Measurements from ENCODE around the gene CTXN1.

The CTXN1 gene

DNA sequence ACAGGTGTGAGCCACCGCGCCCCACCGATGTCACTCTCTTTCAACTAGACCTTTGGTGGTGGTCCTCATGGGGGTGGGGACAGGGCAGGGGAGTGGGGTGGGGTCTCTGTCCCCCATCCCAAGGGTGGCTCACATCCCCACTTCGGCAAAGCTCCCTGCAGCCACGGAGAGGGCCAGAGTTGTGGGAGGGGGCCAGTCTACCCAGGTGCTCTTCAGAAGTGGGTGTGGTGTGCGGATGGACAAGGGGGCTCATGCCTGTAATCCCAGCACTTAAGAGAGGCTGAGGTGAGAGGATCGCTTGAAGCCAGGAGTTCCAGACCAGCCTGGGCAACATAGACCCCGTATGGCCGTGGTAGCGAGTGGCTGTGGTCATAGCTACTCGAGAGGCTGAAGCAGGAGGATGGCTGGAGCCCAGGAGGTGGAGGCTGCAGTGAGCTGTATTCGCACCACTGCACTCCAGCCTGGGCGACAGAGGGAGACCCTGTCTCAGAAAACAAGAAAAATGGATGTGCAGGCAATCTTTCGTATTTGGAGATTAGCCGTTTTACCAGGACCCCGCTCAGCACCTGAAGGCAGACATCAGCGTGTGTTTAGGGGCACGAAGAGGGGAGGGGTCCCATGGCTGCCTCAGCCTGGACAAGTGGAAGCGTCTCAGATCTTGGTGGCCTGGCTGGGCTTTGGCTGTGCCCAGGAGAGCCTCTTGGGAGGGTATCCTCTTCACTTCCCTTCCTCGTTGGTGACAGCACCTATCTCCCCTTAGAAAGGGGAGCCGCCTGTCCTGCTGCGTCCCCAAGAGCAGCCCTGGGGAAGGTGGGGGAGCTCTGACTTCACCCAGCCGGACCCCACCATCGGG, 10.5 kb downstream of the CTXN1 start:
- POLR2A ChIA-PET = interaction anchor here (0.9 kb wide), 1 partner anchor 12 kb away, joined by 3 read pairs; the partner anchor contains the start of gene MAP2K7
- no peak for DNase-seq (ENCODE audit: extremely low spot score)
- TF ChIP-seq LEF1 (IDR thresholded peaks at IDR 0.05; ENCODE audit: borderline replicate concordance) (no peak), CTBP1 (IDR thresholded peaks at IDR 0.05; ENCODE audit: borderline replicate concordance) (no peak), SUZ12 (IDR thresholded peaks at IDR 0.05) (no peak), ELF4 (IDR thresholded peaks at IDR 0.05) (no peak), FOXK2 (IDR thresholded peaks at IDR 0.05) (no peak), FOXM1 (IDR thresholded peaks at IDR 0.05; ENCODE audit: borderline replicate concordance) (no peak), NFRKB (IDR thresholded peaks at IDR 0.05) (no peak), HDGF (IDR thresholded peaks at IDR 0.05; ENCODE audit: borderline replicate concordance) (no peak), SP1 (IDR thresholded peaks at IDR 0.05) (no peak), ARNT (IDR thresholded peaks at IDR 0.05) (no peak)
- CTCF ChIA-PET = interaction anchor here (1.1 kb wide), 1 partner anchor 47 kb away, joined by 4 read pairs; no protein-coding TSS in a partner anchor

DNA sequence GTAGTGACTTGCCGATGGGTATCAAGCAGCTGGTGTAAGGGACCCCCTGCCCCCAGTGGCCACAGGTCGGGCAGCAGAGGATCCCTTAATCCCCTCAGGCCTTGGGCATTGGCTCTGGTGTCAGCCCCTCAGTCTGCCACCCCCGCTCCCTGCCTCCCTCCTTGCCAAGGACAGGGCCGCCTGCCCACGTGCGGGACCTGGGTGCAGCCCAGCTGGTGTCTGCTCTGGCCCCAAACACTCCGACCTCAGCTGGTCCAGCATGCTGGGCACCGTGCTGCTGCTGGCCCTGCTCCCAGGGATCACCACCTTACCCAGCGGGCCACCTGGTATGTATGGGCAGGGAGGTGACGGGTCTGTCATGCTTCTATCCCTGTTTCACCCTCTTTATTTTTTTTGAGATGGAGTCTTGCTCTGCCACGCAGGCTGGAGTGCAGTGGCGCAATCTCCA, 11.3 kb downstream of the CTXN1 start, which contains the start of gene TGFBR3L:
Gene TGFBR3L, plus strand, starts transcription at position 233 of the 448 bp plus-strand sequence.
- TF ChIP-seq FOXA1 (IDR thresholded peaks at IDR 0.05) (no peak), CTBP1 (IDR thresholded peaks at IDR 0.05; ENCODE audit: borderline replicate concordance) (no peak), NFRKB (IDR thresholded peaks at IDR 0.05) (no peak), TARDBP (IDR thresholded peaks at IDR 0.05) (no peak), L3MBTL2 (conservative IDR thresholded peaks at IDR 0.05) (no peak), HDGF (IDR thresholded peaks at IDR 0.05; ENCODE audit: borderline replicate concordance) (no peak), ARNT (IDR thresholded peaks at IDR 0.05) (no peak), SUZ12 (IDR thresholded peaks at IDR 0.05) (no peak), LEF1 (IDR thresholded peaks at IDR 0.05; ENCODE audit: borderline replicate concordance) (no peak), SP1 (IDR thresholded peaks at IDR 0.05) (no peak), FOXK2 (IDR thresholded peaks at IDR 0.05) (no peak), PKNOX1 (IDR thresholded peaks at IDR 0.05) (no peak), ELF4 (IDR thresholded peaks at IDR 0.05) (no peak), ZNF384 (IDR thresholded peaks at IDR 0.05) (no peak), BHLHE40 (IDR thresholded peaks at IDR 0.05; ENCODE audit: borderline replicate concordance) (no peak)
- ChIA-PET POLR2A (interaction anchor here (0.8 kb wide), 1 partner anchor 11 kb away, joined by 5 read pairs; the partner anchor contains the start of gene MAP2K7), CTCF (no interaction called here)
- no peak for DNase-seq (ENCODE audit: extremely low spot score)

DNA sequence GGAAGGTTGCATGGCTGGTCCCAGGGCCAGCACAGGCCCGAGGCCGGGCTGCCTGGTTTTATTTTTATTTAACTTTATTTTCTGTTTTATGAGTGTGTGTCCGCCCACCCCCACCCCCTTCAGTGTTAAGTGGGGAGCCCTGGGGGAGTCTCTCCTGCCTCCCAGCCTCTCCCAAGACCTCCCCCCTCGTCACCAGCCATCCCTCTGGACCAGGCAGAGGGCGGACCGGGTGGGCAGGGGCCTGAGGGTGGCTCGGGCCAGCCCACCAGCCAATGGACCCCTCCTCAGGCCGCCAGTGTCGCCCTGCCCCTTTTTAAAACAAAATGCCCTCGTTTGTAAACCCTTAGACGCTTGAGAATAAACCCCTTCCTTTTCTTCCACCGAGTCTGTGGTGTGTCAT, 11.8 kb downstream of the CTXN1 start:
- DNase-seq (ENCODE audit: extremely low spot score) = no peak
- no peak for TF ChIP-seq FOXM1 (IDR thresholded peaks at IDR 0.05; ENCODE audit: borderline replicate concordance)
- no peak for TF ChIP-seq SUZ12 (IDR thresholded peaks at IDR 0.05)
- no peak for TF ChIP-seq LEF1 (IDR thresholded peaks at IDR 0.05; ENCODE audit: borderline replicate concordance)
- CTCF ChIA-PET = no interaction called here
- POLR2A ChIA-PET = interaction anchor here (0.8 kb wide), 1 partner anchor 11 kb away, joined by 5 read pairs; the partner anchor contains the start of gene MAP2K7

DNA sequence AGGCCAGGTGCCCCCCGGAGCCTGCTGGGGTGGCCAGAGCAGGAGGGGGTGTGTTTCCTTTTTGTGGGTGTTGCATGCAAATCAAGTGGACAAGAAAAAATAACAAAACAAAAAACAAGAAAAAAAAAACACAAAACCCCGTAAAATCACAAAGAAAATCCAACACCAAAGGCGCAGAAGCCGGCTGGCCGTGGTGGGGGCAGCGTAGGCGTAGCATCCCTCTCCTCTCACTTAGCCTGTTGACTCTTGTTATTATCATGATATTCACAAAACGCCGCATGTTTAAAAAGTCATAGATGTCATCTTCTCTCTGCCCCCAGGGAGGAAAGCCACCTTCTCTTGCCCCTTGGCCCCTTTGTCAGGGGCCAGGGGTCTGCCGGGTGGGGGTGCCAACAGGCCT, 12.3 kb downstream of the CTXN1 start:
- TF ChIP-seq FOXK2 (IDR thresholded peaks at IDR 0.05) = no peak
- TF ChIP-seq PKNOX1 (IDR thresholded peaks at IDR 0.05) = no peak
- no peak for TF ChIP-seq BHLHE40 (IDR thresholded peaks at IDR 0.05; ENCODE audit: borderline replicate concordance)
- no peak for TF ChIP-seq L3MBTL2 (conservative IDR thresholded peaks at IDR 0.05)
- no peak for TF ChIP-seq ELF4 (IDR thresholded peaks at IDR 0.05)
- no peak for TF ChIP-seq FOXA1 (IDR thresholded peaks at IDR 0.05)
- no peak for TF ChIP-seq TARDBP (IDR thresholded peaks at IDR 0.05)
- no peak for TF ChIP-seq FOXM1 (IDR thresholded peaks at IDR 0.05; ENCODE audit: borderline replicate concordance)
- TF ChIP-seq SUZ12 (IDR thresholded peaks at IDR 0.05) = no peak
- TF ChIP-seq HDGF (IDR thresholded peaks at IDR 0.05; ENCODE audit: borderline replicate concordance) = no peak
- ChIA-PET CTCF (interaction anchor here (0.7 kb wide), 1 partner anchor 29 kb away, joined by 3 read pairs; no protein-coding TSS in a partner anchor), POLR2A (no interaction called here)

DNA sequence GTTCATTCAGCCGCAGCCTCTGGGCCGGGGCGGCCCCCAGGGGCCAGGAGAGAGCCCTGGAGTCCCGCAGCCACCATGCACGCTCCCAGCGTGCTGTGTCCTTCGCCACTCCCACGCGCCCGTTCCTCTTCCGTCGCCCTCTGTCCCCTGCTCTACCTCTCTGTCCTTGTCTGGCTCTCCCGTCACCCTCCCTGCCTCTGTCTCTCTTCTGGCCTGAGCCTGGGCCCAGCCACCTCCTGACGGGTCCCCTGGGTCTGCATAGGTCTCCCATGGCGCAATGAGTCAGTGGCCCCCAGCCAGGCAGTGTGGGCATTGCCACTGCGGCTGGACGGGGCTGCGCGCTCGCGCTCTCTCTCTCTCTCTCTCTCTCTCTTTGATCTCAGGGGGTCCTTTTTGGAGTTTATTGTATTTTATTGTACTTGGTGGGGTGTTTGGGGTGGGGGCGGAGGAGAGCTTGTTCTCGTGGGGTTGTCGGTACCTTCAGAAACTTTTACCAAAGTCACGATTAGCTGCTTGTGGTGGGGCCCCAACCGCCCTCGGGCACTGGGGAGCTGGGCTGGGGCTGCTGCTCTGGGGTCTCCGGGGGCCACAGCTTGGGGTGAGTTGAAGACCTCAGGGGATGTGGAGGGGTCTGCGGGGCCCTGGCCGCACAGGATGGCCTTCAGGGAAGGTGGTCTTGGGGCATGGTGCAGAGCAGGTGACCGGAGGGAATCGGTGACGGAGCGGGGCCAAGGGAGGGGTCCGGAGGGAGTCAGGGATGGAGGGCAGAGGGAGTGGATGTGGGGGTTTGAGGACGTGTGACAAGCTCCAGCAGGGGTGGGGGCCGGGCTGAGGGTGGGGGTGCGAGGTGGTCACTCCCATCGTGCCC, 13.0 kb downstream of the CTXN1 start:
- TF ChIP-seq SP1 (IDR thresholded peaks at IDR 0.05) = no peak
- no peak for TF ChIP-seq FOXK2 (IDR thresholded peaks at IDR 0.05)
- TF ChIP-seq ZNF384 (IDR thresholded peaks at IDR 0.05) = no peak
- TF ChIP-seq FOXM1 (IDR thresholded peaks at IDR 0.05; ENCODE audit: borderline replicate concordance) = no peak
- TF ChIP-seq BHLHE40 (IDR thresholded peaks at IDR 0.05; ENCODE audit: borderline replicate concordance) = no peak
- no peak for TF ChIP-seq NFRKB (IDR thresholded peaks at IDR 0.05)
- TF ChIP-seq LEF1 (IDR thresholded peaks at IDR 0.05; ENCODE audit: borderline replicate concordance) = no peak
- no peak for TF ChIP-seq SUZ12 (IDR thresholded peaks at IDR 0.05)
- TF ChIP-seq FOXA1 (IDR thresholded peaks at IDR 0.05) = no peak
- no peak for TF ChIP-seq PKNOX1 (IDR thresholded peaks at IDR 0.05)
- TF ChIP-seq HDGF (IDR thresholded peaks at IDR 0.05; ENCODE audit: borderline replicate concordance) = no peak
- TF ChIP-seq ARNT (IDR thresholded peaks at IDR 0.05) = no peak
- no peak for TF ChIP-seq CTBP1 (IDR thresholded peaks at IDR 0.05; ENCODE audit: borderline replicate concordance)
- no peak for TF ChIP-seq TARDBP (IDR thresholded peaks at IDR 0.05)
- no peak for TF ChIP-seq L3MBTL2 (conservative IDR thresholded peaks at IDR 0.05)
- no peak for TF ChIP-seq ELF4 (IDR thresholded peaks at IDR 0.05)
- no peak for DNase-seq (ENCODE audit: extremely low spot score)
- ChIA-PET POLR2A (interaction anchor here (0.6 to 1.5 kb wide), 2 partner anchors 10 to 22 kb away, joined by 3 to 7 read pairs; partner anchors contain the start of gene MAP2K7), CTCF (interaction anchor here (0.7 kb wide), 1 partner anchor 30 kb away, joined by 3 read pairs; no protein-coding TSS in a partner anchor)

More for the DNA sequence above, 12.3 kb downstream of the CTXN1 start:
- DNase-seq (ENCODE audit: extremely low spot score) = no peak
